Effector memory CD8-positive, alpha-beta T cell (primary cell): ENCODE data around the gene ARIH2.
"Not testable (repeated sequence)": the region's sequence is repeated elsewhere in the genome, so short reads cannot be mapped to it uniquely, and the experiment has no call there.

Experiments used
- ATAC-seq: fragments of 150-1000 bp; cut with Tn5 transposase; replicated peaks from 2 replicates; pipeline ENCODE4 v1.10.0; 2021; ENCODE audit warnings: mild to moderate bottlenecking, moderate library complexity
- DNase-seq, 3 experiments: peaks; one replicate each; pipeline ENCODE4 v3.0.0; 2021
- H3K27ac Mint-ChIP-seq, 2 donors: one replicate each; pipeline ENCODE4 v1.8.0; 2022; ENCODE audit warnings: mild to moderate bottlenecking in 2 of 2, mixed read lengths in 2 of 2, moderate library complexity in 2 of 2
- H3K27me3 Mint-ChIP-seq, 2 donors: one replicate each; pipeline ENCODE4 v1.8.0; 2022; ENCODE audit warnings: mixed read lengths in 2 of 2
- H3K36me3 Mint-ChIP-seq: one replicate; pipeline ENCODE4 v1.8.0; 2022; ENCODE audit warnings: mild to moderate bottlenecking, moderate library complexity, mixed read lengths; ENCODE audit not compliant: insufficient read depth
- H3K4me1 Mint-ChIP-seq, 2 donors: one replicate each; pipeline ENCODE4 v1.8.0; 2022; ENCODE audit warnings: low read depth in 2 of 2, mixed read lengths in 2 of 2
- H3K4me3 Mint-ChIP-seq, 2 donors: one replicate each; pipeline ENCODE4 v1.8.0; 2022; ENCODE audit warnings: mild to moderate bottlenecking in 2 of 2, mixed read lengths in 2 of 2, moderate library complexity in 2 of 2
- H3K9me3 Mint-ChIP-seq, 2 donors: one replicate each; pipeline ENCODE4 v1.8.0; 2022; ENCODE audit warnings: mixed read lengths in 2 of 2

The ARIH2 gene

DNA sequence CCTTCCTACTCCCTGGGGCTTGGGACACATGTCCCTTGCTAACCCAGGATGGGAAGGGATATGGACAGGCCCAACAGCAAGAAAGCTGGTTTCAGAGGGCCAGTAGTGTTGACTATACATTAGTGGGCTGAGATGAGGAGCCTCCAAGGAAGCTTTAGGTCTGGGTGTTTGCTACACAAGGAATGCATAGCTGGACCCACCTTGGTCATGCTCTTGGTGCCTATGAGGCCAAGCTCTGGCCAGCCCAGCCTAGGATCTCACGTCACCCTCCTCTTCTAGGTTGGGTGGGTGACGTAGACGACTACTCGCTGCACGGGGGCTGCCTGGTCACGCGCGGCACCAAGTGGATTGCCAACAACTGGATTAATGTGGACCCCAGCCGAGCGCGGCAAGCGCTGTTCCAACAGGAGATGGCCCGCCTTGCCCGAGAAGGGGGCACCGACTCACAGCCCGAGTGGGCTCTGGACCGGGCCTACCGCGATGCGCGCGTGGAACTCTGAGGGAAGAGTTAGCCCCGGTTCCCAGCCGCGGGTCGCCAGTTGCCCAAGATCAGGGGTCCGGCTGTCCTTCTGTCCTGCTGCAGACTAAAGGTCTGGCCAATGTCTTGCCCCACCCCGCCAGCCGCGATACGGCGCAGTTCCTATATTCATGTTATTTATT is 87.9 kb downstream of the ARIH2 start:
- Mint-ChIP-seq H3K36me3 (peaks cover 39% of the 10 kb centered on the region), H3K9me3 (no peaks in the 10 kb centered on the region), H3K27me3 (no peaks in the 10 kb centered on the region), H3K4me1 (peaks cover 21 to 31% of the 10 kb centered on the region in 2 donors), H3K27ac (peak overlapping the region; percentile 97 to 98), H3K4me3 (peak overlapping the region; percentile 98 to 99)
- no peak for DNase-seq
- ATAC-seq = no peak

DNA sequence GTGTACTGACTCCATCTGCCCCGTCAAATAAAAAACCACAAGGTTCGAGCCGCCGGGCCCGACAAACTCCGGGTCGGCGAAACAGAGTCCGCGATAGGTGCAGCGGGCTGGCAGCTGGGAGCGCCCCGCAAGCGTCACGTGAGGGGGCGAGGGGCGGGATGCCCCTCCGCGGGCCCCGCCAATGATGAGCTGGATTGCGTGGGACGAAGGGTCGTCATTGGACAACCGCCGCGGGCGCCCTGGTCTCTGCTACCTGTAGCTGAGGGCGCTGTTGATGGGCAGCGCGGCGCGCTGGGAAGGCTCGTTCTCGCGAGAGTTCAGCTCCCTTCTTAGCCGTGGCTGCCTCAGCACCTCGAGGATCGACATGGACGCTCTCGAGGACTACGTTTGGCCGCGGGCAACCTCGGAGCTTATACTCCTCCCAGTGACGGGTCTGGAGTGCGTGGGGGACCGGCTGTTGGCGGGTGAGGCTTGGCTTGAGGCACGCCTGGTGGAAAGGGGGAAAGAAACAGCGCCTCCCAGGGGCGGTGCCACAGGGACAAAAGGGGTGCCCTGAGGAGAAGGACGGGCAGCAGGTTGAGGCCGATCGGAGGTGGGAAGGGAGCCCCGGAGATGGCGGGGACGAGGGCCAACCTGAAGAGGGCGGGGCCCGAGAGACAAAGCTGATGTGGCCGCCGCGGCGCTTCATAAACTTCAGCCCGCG is 88.6 kb downstream of the ARIH2 start, which contains the start of gene WDR6:
Gene WDR6, plus strand, starts transcription at position 324 of the 703 bp plus-strand sequence. Its CDS starts 41 bp downstream, at position 365.
- peaks cover 39% of the 10 kb centered on the region for H3K36me3 Mint-ChIP-seq
- peaks cover 23 to 35% of the 10 kb centered on the region in 2 donors for H3K4me1 Mint-ChIP-seq
- H3K27me3 Mint-ChIP-seq = no peaks in the 10 kb centered on the region
- DNase-seq (peak; percentile 92 to 97 (median 95)), ATAC-seq (peak; percentile 91)
- H3K27ac Mint-ChIP-seq = peak within 1 kb of the TSS; percentile 97 to 98
- H3K4me3 Mint-ChIP-seq = peak within 1 kb of the TSS; percentile 98 to 99
- no peaks in the 10 kb centered on the region for H3K9me3 Mint-ChIP-seq

DNA sequence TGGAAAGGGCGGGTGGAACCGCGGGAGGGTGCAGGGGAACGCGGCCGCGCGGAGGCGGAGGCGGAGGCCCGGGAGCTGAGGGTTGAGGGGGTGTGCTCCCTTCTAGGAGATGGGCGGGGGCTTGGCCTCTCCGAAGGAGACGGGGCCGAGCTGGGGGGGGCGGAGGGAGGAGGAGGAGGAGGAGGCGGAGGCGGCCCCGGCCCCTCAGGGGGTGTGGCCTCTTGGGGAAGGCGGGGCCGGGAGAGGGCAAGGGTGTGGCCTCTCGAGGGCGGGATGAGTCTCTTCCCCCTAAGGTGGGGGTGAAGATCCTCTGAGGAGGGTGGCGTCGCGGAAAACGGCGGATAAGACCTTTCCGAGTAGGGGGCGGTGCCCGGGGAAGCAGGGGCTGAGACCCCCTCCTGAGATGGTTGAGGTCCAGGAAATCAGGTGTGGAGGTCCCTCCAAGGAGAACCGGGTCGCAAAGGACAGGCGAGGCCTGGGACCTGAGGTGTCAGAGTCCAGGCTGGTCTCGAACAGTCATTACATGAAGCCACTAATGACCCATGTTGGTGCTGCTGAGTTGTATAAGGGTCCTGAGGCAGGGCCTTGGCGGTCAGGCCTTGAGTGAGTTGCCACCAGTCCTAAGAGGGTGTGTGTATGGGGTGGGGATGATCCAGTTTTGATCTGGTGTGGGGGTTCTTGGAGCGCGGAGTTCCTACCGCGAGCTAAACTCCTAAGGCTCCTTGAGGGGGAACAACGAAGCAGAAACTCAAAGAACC is 89.3 kb downstream of the ARIH2 start:
- peak; percentile 47 for ATAC-seq
- H3K4me1 Mint-ChIP-seq = peaks cover 21 to 33% of the 10 kb centered on the region in 2 donors
- no peaks in the 10 kb centered on the region for H3K27me3 Mint-ChIP-seq
- peak overlapping the region; percentile 98 to 99 for H3K4me3 Mint-ChIP-seq
- peak overlapping the region; percentile 97 to 98 for H3K27ac Mint-ChIP-seq
- H3K36me3 Mint-ChIP-seq = peaks cover 42% of the 10 kb centered on the region
- DNase-seq = peak; percentile 73 to 80 (median 77)
- H3K9me3 Mint-ChIP-seq = no peaks in the 10 kb centered on the region

DNA sequence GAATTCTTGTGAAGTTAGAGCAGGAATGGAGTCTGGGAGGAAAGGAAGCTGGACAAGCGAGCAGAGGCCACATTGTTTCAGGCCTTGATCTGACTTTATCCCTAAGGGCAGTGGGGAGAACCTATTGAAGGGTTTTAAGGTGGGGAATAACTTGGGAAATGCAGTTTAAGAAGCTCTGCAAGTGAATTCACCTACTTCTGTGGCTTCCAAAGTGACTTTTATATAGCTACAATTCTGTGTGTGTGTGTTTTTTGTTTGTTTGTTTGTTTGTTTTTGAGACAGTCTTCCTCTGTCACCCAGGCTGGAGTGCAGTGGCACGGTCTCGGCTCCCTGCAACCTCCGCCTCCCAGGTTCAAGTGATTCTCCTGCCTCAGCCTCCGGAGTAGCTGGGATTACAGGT is 90.0 kb downstream of the ARIH2 start:
- Mint-ChIP-seq H3K4me3 (peak overlapping the region; percentile 98 to 99), H3K36me3 (peaks cover 46% of the 10 kb centered on the region), H3K4me1 (peaks cover 28 to 33% of the 10 kb centered on the region in 2 donors), H3K27ac (peak overlapping the region in 1 of 2 donors; percentile 98)
- not testable (repeated sequence) for H3K9me3 Mint-ChIP-seq, H3K27me3 Mint-ChIP-seq, DNase-seq, ATAC-seq

DNA sequence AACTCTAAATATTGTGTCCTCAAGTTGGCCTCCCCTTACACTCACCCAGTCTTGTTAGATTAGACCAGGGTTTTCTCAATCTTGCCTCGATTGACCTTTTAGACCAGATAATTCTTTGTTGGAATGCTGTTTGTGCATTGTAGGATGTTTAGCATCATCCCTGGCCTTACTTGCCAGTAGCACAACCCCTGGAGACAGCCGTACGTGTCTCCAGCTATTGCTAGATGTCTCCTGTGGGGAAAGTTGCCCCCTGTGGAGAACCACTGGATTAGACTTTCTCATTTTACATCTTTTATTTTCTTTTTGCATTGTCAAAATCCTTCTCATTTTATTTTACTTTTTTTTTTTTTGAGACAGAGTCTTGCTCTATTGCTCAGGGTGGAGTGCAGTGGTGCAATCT is 90.8 kb downstream of the ARIH2 start:
- H3K9me3 Mint-ChIP-seq = no peaks in the 10 kb centered on the region
- H3K4me1 Mint-ChIP-seq = peaks cover 33% of the 10 kb centered on the region in 2 donors
- peaks cover 52% of the 10 kb centered on the region for H3K36me3 Mint-ChIP-seq
- DNase-seq = no peak
- H3K27me3 Mint-ChIP-seq = no peaks in the 10 kb centered on the region
- H3K27ac Mint-ChIP-seq = peak overlapping the region in 1 of 2 donors; percentile 98
- H3K4me3 Mint-ChIP-seq = peak overlapping the region in 1 of 2 donors; percentile 55
- no peak for ATAC-seq

DNA sequence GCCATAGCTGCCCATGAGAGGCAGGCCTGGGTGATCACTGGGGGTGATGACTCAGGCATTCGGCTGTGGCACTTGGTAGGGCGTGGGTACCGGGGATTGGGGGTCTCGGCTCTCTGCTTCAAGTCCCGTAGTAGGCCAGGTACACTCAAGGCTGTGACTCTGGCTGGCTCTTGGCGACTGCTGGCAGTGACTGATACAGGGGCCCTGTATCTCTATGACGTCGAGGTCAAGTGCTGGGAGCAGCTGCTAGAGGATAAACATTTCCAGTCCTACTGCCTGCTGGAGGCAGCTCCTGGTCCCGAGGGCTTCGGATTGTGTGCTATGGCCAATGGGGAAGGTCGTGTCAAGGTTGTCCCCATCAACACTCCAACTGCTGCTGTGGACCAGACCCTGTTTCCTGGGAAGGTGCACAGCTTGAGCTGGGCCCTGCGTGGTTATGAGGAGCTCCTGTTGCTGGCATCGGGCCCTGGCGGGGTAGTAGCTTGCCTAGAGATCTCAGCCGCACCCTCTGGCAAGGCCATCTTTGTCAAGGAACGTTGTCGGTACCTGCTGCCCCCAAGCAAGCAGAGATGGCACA is 93.9 kb downstream of the ARIH2 start:
- DNase-seq (no peak), ATAC-seq (no peak)
- no peaks in the 10 kb centered on the region for H3K27me3 Mint-ChIP-seq
- H3K4me3 Mint-ChIP-seq = no peak overlapping the region
- peaks cover 55% of the 10 kb centered on the region for H3K36me3 Mint-ChIP-seq
- H3K27ac Mint-ChIP-seq = no peak overlapping the region
- no peaks in the 10 kb centered on the region for H3K9me3 Mint-ChIP-seq
- peaks cover 26 to 40% of the 10 kb centered on the region in 2 donors for H3K4me1 Mint-ChIP-seq

DNA sequence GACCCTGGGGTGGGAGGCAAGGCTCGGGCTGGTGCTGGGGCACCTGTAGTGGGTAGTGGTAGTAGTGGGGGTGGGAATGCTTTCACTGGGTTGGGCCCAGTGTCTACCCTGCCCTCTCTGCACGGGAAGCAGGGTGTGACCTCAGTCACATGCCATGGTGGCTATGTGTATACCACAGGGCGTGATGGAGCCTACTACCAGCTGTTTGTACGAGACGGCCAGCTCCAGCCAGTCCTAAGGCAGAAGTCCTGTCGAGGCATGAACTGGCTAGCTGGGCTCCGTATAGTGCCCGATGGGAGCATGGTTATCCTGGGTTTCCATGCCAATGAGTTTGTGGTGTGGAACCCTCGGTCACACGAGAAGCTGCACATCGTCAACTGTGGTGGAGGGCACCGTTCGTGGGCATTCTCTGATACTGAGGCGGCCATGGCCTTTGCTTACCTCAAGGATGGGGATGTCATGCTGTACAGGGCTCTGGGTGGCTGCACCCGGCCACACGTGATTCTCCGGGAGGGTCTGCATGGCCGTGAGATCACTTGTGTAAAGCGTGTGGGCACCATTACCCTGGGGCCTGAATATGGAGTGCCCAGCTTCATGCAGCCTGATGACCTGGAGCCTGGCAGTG is 94.6 kb downstream of the ARIH2 start:
- no peak overlapping the region for H3K27ac Mint-ChIP-seq
- ATAC-seq (no peak), DNase-seq (no peak)
- H3K4me3 Mint-ChIP-seq = no peak overlapping the region
- H3K9me3 Mint-ChIP-seq = no peaks in the 10 kb centered on the region
- H3K27me3 Mint-ChIP-seq = no peaks in the 10 kb centered on the region
- H3K36me3 Mint-ChIP-seq = peaks cover 48% of the 10 kb centered on the region
- peaks cover 21 to 38% of the 10 kb centered on the region in 2 donors for H3K4me1 Mint-ChIP-seq

DNA sequence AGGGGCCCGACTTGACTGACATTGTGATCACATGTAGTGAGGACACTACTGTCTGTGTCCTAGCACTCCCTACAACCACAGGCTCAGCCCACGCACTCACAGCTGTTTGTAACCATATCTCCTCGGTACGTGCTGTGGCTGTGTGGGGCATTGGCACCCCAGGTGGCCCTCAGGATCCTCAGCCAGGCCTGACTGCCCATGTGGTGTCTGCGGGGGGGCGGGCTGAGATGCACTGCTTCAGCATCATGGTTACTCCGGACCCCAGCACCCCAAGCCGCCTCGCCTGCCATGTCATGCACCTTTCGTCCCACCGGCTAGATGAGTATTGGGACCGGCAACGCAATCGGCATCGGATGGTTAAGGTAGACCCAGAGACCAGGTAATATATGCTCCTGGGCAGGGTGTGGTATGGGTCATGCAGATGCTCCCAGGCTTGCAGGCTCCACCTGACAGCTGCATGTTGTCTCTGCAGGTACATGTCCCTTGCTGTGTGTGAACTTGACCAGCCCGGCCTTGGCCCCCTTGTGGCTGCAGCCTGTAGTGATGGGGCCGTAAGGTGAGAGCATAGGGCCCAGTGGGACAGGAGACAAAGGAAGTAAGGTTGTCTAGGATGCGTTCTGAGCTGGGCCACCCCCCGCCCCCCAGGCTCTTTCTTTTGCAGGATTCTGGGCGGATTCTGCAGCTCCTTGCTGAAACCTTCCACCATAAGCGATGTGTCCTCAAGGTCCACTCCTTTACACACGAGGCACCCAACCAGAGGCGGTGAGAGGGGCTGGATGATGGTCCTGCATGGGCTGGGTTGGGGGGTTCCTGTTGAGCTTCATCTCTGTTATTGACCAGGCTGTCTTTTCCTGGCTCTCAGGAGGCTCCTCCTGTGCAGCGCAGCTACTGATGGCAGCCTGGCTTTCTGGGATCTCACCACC is 95.4 kb downstream of the ARIH2 start:
- Mint-ChIP-seq H3K4me3 (no peak overlapping the region), H3K27me3 (no peaks in the 10 kb centered on the region), H3K4me1 (peaks cover 18 to 38% of the 10 kb centered on the region in 2 donors), H3K36me3 (peaks cover 49% of the 10 kb centered on the region), H3K9me3 (no peaks in the 10 kb centered on the region), H3K27ac (no peak overlapping the region)
- no peak for DNase-seq
- ATAC-seq = peak; percentile 26

DNA sequence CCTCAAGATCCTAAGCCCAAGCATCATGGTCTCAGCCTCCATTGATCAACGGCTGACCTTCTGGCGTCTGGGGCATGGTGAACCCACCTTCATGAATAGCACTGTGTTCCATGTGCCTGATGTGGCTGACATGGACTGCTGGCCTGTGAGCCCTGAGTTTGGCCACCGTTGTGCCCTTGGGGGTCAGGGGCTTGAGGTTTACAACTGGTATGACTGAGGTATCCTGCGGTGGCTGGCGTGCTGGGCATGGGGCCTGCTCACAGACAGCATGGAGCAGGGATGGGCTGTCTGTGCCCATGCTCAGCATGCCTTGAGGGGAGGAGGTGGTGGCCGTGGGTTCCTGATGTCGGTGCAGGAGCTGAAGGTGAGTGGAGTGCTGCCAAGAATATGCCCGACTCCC is 96.4 kb downstream of the ARIH2 start:
- ATAC-seq = no peak
- Mint-ChIP-seq H3K27me3 (no peaks in the 10 kb centered on the region), H3K27ac (peak overlapping the region in 1 of 2 donors; percentile 84), H3K4me1 (peaks cover 12 to 35% of the 10 kb centered on the region in 2 donors), H3K4me3 (no peak overlapping the region), H3K36me3 (peaks cover 45% of the 10 kb centered on the region), H3K9me3 (no peaks in the 10 kb centered on the region)
- no peak for DNase-seq

DNA sequence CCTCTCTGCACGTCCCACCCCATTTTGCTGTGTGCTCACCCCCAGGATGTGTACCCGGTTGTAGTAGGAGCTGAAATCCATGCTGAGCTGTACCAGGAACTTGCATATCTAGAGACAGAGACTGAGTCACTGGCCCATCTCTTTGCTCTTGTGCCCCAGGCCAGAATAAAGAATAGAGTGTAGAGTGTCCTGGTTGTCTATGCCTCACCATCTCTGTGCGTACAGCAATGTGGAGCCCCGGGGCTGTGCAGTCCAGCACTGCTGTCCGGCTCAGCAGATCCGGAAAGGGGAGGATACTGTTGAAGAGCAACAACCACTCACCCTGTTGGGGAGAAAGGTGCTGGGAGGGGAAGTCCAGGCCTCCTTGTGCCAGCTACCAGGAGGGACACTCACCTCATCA is 97.1 kb downstream of the ARIH2 start:
- Mint-ChIP-seq H3K4me3 (peak overlapping the region in 1 of 2 donors; percentile 36), H3K36me3 (peaks cover 45% of the 10 kb centered on the region), H3K27me3 (no peaks in the 10 kb centered on the region), H3K27ac (peak overlapping the region in 1 of 2 donors; percentile 84), H3K4me1 (peaks cover 15 to 41% of the 10 kb centered on the region in 2 donors), H3K9me3 (no peaks in the 10 kb centered on the region)
- ATAC-seq = no peak
- DNase-seq = no peak

DNA sequence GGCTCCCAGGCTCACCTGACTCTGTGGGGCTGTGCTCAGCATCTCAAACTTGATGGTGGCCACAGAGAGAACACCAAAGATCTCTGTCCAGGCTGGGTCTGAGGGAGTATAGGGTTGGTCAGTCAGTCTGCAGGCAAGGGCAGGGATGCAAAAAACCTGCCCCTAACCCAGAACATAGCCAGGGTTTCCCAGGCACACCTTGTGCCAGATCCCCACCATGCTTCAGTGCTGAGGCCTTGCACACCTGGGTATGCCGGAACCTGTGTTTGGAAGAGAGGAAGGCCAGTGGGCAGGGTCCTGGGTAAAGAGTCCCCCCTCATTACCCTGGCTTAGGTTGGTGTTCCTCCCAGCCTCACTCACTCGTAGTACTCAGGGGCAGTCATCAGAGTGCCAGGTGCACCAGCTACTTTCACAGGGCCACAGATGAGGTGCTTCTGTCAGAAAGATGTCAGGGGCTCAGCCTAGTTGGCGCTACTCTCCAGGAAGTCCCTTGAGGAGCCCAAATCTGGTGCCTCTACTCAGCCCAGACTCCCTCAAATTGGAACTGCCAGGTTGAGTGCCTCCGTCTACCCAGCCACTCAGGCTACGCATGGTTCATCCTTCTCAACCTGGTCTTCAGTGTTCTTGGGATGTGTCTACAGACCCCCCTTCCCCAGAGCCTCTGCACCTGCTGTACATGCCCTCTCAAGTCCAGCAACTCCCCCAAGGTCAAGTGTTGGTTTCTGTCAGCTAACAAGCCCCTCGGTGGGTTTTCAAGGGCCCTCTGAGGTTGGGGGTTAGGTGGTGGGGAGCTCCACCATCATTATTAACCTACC is 98.0 kb downstream of the ARIH2 start:
- Mint-ChIP-seq H3K36me3 (peaks cover 47% of the 10 kb centered on the region), H3K27me3 (no peaks in the 10 kb centered on the region), H3K4me1 (peaks cover 12 to 41% of the 10 kb centered on the region in 2 donors), H3K9me3 (no peaks in the 10 kb centered on the region), H3K4me3 (peak overlapping the region in 1 of 2 donors; percentile 91), H3K27ac (peak overlapping the region; percentile 76 to 83)
- ATAC-seq = no peak
- DNase-seq = no peak
